Measurements from ENCODE around the gene ACVR1. TPM values are rescaled to one million over a fixed set of nuclear protein-coding genes. Genes with fewer than 3 reads are reported as not detected.
A peak's percentile ranks its signal among the peaks of the same experiment; 100 is the strongest.

ACVR1 gene
- polyA plus RNA-seq, 1 donor = 19.3 TPM

DNA sequence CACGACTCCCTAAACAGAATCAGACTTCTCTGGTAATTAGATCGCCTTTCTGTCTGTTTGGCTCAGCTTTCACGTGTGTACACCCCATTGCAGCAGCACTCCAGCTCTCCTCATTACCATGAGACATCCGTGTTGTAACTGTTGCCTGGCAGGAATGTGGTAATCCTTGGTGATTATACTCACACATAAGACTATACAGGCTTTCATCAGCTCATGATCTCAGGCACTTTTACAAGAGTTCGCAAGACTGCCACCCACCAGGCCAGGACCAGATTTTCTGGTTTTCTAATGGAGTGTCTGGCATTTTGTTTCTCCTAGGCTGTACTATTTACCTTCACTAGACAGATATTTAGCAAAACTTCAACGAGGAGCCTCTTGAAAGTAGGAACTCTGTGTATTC, 50.2 kb downstream of the ACVR1 start:
- DNase-seq = no peak

DNA sequence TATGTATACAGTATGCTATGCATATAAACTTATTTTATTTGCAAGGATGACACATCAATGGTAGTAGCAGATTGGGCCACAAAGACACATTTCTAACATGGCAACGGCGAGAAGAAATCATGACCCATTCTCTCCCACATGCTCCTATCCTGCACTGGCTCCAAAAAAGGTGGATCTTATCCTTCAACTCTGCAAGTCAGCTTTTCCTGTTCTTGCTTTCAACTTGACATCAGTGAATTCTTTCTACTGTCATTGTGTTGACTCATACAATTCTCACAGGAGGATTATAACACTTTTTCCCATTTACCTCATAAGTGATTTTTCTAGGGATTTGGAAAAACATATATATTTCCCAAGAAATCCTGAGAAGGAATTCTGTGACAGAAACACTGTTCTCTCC, 53.1 kb downstream of the ACVR1 start:
- DNase-seq = no peak

DNA sequence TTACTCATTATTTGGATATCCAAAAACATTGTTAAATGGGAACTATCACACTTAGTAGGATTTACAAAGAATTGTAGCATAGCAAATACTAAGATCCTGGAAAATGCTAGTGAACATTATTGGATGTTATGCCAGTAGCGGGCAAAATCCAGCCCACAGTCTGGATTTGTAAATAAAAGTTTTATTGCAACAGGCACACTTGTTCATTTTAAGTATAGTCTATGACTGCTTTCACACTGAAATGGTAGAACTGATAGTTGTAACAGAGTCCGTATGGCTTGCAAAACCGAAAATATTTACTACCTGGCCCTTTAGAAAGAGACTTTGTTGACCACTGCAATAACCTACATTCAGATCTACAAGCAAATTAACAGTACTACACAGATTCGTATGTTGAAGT, 53.6 kb downstream of the ACVR1 start:
- DNase-seq = no peak

DNA sequence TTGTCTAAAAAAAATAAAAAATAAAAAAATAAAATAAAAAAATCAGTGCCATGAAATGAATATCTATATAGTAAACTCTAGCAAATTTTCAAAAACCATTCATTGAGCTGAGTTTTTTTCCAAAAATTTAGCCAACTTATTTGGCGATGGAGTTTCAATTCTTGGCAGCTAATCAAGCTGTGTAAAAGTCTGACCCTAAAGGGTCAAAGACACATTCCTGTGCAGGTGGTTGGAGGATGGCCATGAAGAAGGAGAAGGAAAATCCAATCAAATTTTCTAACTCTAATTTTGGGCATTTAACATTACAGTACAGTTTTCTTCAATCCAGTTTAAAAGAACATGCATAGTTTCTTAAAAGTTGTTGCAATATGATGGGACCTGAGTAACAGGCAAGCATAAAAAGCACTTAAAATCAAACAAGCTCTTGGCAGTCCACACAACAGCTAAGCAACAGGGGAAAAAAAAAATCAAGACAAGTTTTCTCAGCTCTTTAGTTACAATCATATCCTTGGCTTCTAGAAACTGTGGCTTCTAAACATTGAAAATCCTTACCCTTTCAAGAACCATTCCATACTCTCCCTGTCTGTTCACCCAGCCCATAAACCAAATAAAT, 54.5 kb downstream of the ACVR1 start:
- no peak for DNase-seq

DNA sequence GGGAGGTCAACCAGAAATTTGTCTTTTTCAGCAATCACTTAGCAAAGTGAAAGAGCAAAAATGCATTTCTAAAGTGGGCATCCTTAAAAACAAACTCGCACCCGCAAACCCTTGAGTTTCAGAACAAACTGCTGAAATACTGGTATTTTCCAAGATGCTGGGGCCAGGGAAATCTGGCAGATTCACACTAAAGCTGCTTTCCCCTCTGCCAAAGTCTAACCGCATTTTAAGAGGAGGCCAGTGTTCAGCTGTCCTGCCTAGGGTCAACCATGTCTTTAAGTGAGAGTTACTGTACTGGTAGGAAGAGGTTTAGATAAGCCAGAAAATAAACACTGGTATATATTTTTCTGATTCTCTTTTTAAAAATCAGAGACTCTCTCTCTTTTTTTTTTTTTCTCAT, 55.9 kb downstream of the ACVR1 start:
- peak; percentile 60 for DNase-seq

DNA sequence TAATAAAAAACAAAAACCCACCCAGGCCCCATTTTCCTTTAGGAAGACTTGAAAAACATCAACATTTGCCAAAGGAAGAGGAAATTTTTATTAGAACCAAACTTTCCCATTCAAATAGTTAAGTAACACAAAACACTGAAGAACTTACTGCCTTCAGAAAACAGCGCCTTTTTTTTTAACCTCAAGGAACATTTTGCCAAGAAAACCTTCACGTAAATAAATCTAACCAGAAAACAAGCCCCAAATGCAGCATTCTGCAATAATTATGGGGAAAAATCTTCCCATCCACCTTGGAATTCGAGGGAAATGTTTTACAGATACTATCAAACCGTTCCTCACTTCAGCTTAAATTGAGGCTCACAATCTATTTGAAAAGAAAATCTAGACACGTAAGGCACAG, 56.4 kb downstream of the ACVR1 start:
- no peak for DNase-seq

GRCh38 chr2:157818227-157818626, 57.9 kb downstream of the ACVR1 start:
- no peak for DNase-seq

GRCh38 chr2:157815421-157815820, 60.7 kb downstream of the ACVR1 start:
- DNase-seq = no peak

DNA sequence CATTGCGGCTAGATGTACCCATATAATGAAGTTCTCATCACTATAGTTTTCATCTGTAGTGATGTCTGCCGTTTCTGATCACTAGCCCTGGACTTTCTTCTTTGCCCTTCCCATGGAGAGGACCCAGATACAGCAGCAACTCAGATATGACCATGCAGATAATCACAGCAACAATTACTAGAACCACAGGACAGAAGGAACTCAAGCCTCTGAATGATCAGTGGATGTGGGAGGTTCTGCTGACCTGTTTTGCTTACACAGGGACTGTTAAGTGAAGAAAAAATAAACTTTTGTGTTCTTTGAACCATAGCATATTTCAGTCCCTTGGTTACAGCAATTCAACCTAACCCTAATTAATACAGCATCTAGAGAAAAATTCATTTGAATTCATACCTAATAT, 62.7 kb downstream of the ACVR1 start:
- no peak for DNase-seq

GRCh38 chr2:157810037-157810436, 66.1 kb downstream of the ACVR1 start:
- no peak for DNase-seq

GRCh38 chr2:157809212-157809611, 66.9 kb downstream of the ACVR1 start:
- no peak for DNase-seq

DNA sequence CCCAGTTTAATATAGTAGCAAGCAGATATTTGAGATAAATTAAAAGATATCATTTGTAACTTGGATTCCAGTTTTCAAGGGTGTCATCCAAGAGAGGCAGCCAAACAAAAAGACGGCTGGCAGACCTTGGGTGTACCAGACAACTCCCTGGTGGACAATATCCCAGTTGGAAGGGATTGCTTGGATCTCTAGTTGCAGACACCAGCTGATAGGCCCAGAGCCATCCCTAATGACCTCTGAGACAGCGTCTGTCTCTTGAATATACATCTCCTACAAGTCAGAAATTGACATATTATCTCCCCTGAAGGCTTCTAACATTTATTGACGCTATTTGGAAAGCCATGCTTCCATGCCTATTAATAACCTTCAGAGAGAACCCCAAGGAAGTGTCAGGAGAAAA, 67.7 kb downstream of the ACVR1 start:
- no peak for DNase-seq

GRCh38 chr2:157806426-157807077, 69.6 kb downstream of the ACVR1 start:
- no peak for DNase-seq

- DNase-seq = no peak
These were observed 70.6 kb downstream of the ACVR1 start for GRCh38 chr2:157805519-157805918.

- no peak for DNase-seq
These were observed 71.8 kb downstream of the ACVR1 start for GRCh38 chr2:157804355-157804754.

GRCh38 chr2:157803952-157804351, 72.2 kb downstream of the ACVR1 start:
- no peak for DNase-seq

DNA sequence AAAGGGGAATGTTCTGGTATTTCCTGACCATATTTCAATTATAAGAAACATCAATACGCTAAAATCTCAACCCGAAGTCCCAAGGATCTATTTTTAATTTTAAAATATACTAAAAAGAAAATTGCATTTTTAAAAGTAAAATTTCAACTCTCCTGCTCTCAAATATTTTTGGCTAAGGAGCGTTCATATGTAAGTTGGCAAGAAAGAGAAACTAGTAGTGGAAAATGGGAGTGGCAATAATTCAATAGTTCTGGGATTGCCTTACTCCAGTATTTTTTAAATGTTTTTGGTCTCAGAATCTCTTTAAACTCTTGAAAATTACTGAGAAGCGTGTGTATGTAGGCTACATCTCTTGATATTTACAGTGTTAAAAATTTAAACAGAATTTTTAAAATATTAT, 72.7 kb downstream of the ACVR1 start:
- no peak for DNase-seq

DNA sequence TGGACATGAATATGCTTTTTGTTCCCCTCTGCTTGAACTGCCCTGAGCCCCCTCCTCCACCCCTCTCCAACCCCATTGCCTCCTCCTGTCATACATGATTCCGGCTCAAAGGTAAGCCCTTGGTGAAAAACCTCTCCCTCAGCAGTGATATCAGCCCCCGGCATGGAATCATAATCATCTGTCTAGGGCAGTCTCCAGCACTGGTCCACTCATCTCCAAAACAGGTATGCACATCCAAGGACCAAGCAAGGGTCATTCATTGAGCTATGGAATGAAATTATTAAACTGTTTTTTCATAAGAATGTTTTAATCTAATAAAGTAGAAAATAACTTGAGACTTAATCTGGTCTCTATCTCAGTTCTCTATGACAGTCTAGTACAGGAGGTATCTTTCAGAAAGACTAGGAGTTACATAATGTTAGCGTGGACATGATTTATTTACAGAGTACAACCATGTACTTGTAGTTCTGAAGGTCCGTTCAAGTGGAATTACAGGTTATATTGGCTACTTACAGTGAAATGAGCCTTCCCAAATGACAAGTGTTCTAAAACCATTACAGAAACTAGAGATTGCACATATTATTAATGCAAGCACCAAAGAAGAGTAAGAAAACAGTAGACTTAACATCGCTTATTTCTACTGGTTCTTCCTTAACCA, 75.2 kb downstream of the ACVR1 start:
- DNase-seq = no peak

DNA sequence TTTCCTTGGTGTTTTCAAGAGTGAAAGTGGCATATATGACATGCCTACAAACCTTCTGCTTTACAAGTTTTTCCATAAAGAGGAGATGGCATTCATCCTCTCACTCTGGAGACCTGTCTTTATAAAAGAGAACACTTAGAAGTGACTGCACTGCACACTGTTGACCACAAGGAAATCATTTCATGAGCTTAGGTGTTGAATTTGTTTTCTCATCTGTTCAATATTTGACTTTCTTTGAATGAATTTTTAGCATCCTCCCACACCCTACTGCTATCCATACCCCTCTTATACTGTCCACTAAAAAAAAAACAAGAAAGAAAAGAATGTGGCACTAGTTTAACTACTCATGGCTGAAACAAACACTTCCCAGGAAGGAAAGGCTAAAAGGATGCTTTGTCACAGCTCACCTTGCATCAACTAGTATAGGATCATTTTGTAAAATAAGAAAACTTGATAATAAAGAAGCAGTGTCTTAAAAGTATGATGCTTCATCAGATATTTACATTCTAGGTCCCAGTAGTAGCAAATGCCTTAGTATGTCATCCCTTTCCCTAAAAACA, 83.0 kb downstream of the ACVR1 start:
- no peak for DNase-seq

DNA sequence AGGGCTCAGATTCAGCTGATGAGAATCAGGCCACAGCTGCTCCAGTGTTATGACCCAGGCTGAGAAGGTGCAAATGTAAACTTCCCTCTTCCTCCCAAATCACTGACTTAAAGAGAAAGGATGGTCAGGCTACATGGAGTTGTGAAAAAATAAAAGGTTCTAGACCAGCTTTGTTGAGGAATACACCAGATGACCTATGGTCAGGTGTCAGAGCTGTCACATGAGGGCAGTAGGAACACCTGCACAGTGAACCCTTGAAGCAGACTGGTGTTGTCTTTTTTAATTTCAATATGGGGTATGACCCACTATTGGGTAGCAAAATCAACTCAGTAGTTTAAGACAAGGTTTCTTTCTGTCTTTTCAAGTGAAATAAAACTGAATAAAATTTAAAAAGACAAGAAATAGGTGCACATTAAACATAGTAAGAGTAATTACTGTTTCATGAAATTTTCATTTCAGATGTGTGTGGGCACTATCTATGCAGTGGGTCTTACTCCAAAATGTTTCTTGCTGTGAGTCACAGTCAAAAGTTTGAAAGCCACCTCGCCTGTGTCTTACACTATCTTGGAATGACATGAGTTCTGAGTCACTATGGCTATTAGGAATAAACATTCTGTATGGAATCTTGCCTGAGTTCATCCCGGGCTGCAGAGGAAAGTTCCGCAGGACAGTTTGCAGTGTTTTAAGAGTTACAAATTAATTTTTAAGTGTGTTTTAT, 83.6 kb downstream of the ACVR1 start:
- DNase-seq = no peak

- no peak for DNase-seq
These were observed 85.3 kb downstream of the ACVR1 start for GRCh38 chr2:157790780-157791179.

DNA sequence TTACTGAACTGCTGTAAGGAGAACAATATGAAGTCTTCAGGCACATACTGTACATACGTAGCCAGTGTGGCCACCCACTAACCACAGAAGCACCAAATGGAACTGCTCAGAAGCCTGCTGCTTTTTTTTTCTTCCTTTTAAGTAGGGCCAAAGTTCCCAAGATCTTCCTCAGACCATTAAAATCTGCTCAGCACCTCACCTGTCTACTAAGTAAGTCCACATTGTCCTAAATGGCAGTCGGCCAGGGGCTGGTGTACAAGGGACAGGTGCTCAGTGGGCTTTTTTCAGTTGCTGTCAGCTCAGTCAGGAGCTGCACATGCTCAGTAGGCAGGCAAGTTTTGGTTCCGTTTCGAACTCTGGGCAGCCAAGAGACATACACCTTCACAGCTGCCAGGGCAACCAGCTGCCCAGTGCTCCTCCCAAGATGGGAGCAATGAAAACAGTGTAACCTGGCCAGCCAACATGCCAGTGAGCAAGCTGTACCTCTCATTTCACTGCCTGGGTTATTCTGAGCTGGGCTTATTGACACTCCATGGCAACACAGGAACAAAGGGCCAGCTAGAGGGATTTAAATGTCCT, 86.1 kb downstream of the ACVR1 start:
- DNase-seq = peak; percentile 38

DNA sequence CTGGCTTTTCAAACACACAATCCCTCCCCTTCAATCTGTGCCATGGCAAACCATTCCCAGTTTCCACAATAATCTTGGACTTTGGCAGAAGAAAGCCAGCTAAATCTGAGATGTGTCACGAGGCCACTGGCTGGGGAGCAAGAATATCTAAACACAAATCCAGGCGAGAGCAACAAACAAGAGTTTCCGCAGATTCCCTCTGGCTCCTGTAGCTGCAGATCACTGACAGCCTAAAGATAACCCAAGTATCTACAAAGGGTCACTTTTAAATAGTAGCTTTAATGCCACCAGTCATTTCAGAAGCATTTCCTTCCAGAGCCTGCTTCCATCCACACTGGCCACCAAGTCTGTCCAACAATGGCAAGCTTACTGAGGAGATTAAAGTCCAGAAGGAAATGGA, 86.9 kb downstream of the ACVR1 start:
- no peak for DNase-seq

All from hindlimb muscle (tissue), 1 donor.